Tibial artery (tissue), 4 donors: ENCODE results near the gene GRM7.

ENCODE experiments used
- DNase-seq, 2 donors: peaks; one replicate each; pipeline ENCODE4 v3.0.0-alpha.2; 2019
- H3K27ac ChIP-seq, 2 donors: fragments of 200-600 bp; sonication (generic) in 1 of 2; 1 replicate in 1 of 2; 2 replicates in 1 of 2; pipeline ENCODE4 v1.5.1; 2018 to 2019; ENCODE audit warnings: mild to moderate bottlenecking in 1 of 2
- H3K27me3 ChIP-seq, 2 donors: fragments of 200-600 bp; sonication (generic) in 1 of 2; one replicate each; pipeline versions ENCODE4 v1.5.1 to v1.6.0; 2016 to 2019
- H3K36me3 ChIP-seq, 3 donors: fragments of 200-600 bp; sonication (generic) in 2 of 3; one replicate each; pipeline ENCODE4 v1.5.1; 2016 to 2019; ENCODE audit warnings: mild to moderate bottlenecking in 2 of 3
- H3K4me1 ChIP-seq, 4 donors: fragments of 200-600 bp; sonication (generic) in 2 of 4; 1 replicate in 3 of 4; 2 replicates in 1 of 4; pipeline ENCODE4 v1.5.1; 2016 to 2019
- H3K4me3 ChIP-seq, 2 donors: fragments of 200-600 bp; sonication (generic) in 1 of 2; 1 replicate in 1 of 2; 2 replicates in 1 of 2; pipeline ENCODE4 v1.5.1; 2018 to 2019; ENCODE audit warnings: mild to moderate bottlenecking in 2 of 2
- H3K9me3 ChIP-seq, 3 donors: fragments of 200-600 bp; sonication (generic) in 1 of 3; one replicate each; pipeline ENCODE4 v1.5.1; 2016 to 2019
- intact Hi-C: fragments of 100-400 bp; cut with DNase I; formaldehyde crosslinking; loops from one replicate; pipeline ENCODE4 v1.15.0; 2023; ENCODE audit warnings: low total_unique reads
- TF ChIP-seq, protein P1 (sequence below), 2 experiments: fragments of 200-600 bp in 1 of 2; fragments of 450-650 bp in 1 of 2; IDR thresholded peaks; one replicate each; pipeline ENCODE4 v1.5.1; 2017 to 2019; ENCODE audit warnings: antibody characterized with exemption in 2 of 2, mild to moderate bottlenecking in 1 of 2, moderate library complexity in 1 of 2

GRM7 gene

DNA sequence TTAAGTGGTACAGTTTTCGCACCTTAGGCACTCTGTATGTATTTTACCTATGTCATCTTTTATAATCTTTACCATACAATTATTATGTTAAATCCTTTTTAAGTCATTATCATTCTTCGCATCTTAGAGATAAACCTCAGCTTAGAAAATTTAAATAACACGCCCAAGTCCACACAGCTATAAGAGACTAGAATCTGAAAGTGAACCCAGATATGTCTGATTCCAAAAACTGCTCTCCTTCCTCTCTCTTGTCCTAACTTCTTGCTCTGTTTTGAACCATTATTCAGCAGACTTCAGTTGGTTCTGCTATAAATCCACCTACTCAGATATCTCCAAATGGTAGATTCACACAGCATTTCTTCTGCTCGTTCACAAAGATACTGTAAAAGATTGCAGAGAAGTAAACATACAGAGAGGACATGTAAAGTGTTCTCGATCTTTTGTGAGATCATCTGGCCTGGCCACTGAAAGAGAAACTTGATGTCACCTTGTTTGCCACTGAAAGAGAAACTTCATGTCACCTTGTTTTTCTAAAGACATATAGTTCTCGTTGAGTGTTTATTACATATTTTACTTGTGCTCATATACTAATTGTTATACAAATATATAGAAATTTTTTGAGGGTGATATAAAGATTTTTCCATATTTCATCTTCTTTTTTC, 533.2 kb downstream of the GRM7 start:
- Histone ChIP-seq H3K9me3 (no peaks in the 10 kb centered on the region), H3K4me3 (no peak overlapping the region), H3K36me3 (no peaks in the 10 kb centered on the region), H3K27ac (no peak overlapping the region), H3K27me3 (no peaks in the 10 kb centered on the region), H3K4me1 (no peaks in the 10 kb centered on the region)
- intact Hi-C loops = no loop called here
- no peak for DNase-seq
- TF ChIP-seq, protein P1, sequence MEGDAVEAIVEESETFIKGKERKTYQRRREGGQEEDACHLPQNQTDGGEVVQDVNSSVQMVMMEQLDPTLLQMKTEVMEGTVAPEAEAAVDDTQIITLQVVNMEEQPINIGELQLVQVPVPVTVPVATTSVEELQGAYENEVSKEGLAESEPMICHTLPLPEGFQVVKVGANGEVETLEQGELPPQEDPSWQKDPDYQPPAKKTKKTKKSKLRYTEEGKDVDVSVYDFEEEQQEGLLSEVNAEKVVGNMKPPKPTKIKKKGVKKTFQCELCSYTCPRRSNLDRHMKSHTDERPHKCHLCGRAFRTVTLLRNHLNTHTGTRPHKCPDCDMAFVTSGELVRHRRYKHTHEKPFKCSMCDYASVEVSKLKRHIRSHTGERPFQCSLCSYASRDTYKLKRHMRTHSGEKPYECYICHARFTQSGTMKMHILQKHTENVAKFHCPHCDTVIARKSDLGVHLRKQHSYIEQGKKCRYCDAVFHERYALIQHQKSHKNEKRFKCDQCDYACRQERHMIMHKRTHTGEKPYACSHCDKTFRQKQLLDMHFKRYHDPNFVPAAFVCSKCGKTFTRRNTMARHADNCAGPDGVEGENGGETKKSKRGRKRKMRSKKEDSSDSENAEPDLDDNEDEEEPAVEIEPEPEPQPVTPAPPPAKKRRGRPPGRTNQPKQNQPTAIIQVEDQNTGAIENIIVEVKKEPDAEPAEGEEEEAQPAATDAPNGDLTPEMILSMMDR (IDR thresholded peaks at IDR 0.05) = no peak

- TF ChIP-seq, protein P1 (IDR thresholded peaks at IDR 0.05) = no peak
- Histone ChIP-seq H3K4me1 (no peaks in the 10 kb centered on the region), H3K27ac (no peak overlapping the region), H3K4me3 (no peak overlapping the region), H3K36me3 (no peaks in the 10 kb centered on the region), H3K27me3 (no peaks in the 10 kb centered on the region), H3K9me3 (no peaks in the 10 kb centered on the region)
- no peak for DNase-seq
- intact Hi-C loops = no loop called here
Measured at GRCh38 chr3:7396534-7396933, 535.6 kb downstream of the GRM7 start.

- H3K4me3 ChIP-seq = no peak overlapping the region
- intact Hi-C loops = no loop called here
- H3K9me3 ChIP-seq = no peaks in the 10 kb centered on the region
- no peaks in the 10 kb centered on the region for H3K27me3 ChIP-seq
- no peak for DNase-seq
- no peak overlapping the region for H3K27ac ChIP-seq
- TF ChIP-seq, protein P1 (IDR thresholded peaks at IDR 0.05) = no peak
- no peaks in the 10 kb centered on the region for H3K4me1 ChIP-seq
- H3K36me3 ChIP-seq = no peaks in the 10 kb centered on the region
Measured at GRCh38 chr3:7397097-7397496, 536.2 kb downstream of the GRM7 start.

GRCh38 chr3:7400360-7400759, 539.4 kb downstream of the GRM7 start:
- TF ChIP-seq, protein P1 (IDR thresholded peaks at IDR 0.05) = no peak
- Histone ChIP-seq H3K9me3 (no peaks in the 10 kb centered on the region), H3K27me3 (no peaks in the 10 kb centered on the region), H3K4me1 (no peaks in the 10 kb centered on the region), H3K36me3 (no peaks in the 10 kb centered on the region), H3K4me3 (no peak overlapping the region), H3K27ac (no peak overlapping the region)
- no peak for DNase-seq
- intact Hi-C loops = no loop called here

DNA sequence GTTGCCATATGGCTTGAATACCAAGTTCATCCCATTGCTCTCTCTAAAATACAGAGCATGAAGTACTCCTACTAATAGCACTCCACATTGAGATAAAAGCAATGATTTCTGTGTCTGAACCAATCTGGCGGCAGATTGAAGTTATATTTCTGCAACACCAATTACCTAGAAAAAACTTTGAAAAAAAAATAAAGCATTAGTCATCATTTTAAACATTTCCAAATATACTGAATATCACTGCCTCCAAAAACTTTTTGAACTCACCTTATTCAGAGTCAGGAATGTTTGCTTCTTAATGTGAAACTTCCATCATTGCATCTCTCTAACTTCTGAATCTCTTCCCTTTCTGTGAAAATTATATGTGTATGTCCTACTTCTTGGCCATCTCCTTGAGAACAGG, 540.5 kb downstream of the GRM7 start:
- TF ChIP-seq, protein P1 (IDR thresholded peaks at IDR 0.05) = no peak
- Histone ChIP-seq H3K27me3 (no peaks in the 10 kb centered on the region), H3K4me3 (no peak overlapping the region), H3K9me3 (no peaks in the 10 kb centered on the region), H3K4me1 (no peaks in the 10 kb centered on the region), H3K36me3 (no peaks in the 10 kb centered on the region), H3K27ac (no peak overlapping the region)
- DNase-seq = no peak
- intact Hi-C loops = no loop called here

GRCh38 chr3:7407107-7407506, 546.2 kb downstream of the GRM7 start:
- no peaks in the 10 kb centered on the region for H3K27me3 ChIP-seq
- TF ChIP-seq, protein P1 (IDR thresholded peaks at IDR 0.05) = no peak
- H3K4me3 ChIP-seq = no peak overlapping the region
- H3K9me3 ChIP-seq = no peaks in the 10 kb centered on the region
- no peaks in the 10 kb centered on the region for H3K36me3 ChIP-seq
- H3K27ac ChIP-seq = no peak overlapping the region
- intact Hi-C loops = no loop called here
- H3K4me1 ChIP-seq = no peaks in the 10 kb centered on the region
- DNase-seq = no peak
